ENCODE results near the gene QSOX2.

Gene QSOX2

DNA sequence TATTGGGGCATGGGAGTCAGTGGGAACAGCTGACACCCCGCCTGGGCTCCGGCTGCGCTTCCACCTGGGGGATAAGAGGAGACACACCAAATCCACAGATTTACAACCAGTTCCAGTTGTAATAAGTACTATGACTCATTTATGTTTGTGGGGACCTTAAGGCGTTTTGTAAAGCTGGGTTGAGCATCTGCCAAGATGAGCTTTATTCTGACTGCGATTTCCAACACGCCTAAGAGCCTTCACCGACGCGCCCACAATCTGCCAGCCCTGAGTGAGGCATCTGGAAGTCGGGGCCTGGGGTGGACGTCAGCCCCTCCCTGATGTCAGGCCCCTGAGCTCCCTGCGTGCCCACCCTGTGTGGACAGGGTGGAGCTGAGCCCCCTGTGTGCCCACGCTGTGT is 26.3 kb downstream of the QSOX2 start:
- DNase-seq (ENCODE audit: extremely low read depth, low read depth) = peak; percentile 30
- H3K4me3 ChIP-seq (replicated peaks; ENCODE audit: low read depth, low read length) = no peak overlapping the region
- TF ChIP-seq, protein P1, sequence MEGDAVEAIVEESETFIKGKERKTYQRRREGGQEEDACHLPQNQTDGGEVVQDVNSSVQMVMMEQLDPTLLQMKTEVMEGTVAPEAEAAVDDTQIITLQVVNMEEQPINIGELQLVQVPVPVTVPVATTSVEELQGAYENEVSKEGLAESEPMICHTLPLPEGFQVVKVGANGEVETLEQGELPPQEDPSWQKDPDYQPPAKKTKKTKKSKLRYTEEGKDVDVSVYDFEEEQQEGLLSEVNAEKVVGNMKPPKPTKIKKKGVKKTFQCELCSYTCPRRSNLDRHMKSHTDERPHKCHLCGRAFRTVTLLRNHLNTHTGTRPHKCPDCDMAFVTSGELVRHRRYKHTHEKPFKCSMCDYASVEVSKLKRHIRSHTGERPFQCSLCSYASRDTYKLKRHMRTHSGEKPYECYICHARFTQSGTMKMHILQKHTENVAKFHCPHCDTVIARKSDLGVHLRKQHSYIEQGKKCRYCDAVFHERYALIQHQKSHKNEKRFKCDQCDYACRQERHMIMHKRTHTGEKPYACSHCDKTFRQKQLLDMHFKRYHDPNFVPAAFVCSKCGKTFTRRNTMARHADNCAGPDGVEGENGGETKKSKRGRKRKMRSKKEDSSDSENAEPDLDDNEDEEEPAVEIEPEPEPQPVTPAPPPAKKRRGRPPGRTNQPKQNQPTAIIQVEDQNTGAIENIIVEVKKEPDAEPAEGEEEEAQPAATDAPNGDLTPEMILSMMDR (IDR thresholded peaks at IDR 0.05; ENCODE audit: low read depth, low read length, missing control alignments) = no peak

DNA sequence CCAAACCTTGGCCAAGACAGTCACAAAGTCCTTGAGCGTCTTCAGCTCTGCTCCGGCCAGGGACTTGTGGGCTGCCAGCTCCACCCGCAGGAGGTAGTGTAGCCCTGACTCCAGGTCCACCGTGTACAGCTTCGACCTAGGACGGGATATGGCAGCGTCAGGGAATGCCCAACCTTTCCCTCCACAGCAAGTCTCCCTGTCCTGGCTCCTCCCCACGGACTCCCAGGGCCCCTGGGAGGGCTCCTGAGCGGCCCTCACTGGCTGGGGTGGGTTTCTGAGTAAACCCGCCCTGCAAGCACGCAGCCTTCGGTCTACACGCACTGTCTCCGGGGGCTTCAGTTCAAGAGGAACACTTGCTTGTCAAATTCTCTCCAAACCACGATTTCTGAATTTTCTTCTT is 26.9 kb downstream of the QSOX2 start:
- DNase-seq (ENCODE audit: extremely low read depth, low read depth) = no peak
- TF ChIP-seq, protein P1 (IDR thresholded peaks at IDR 0.05; ENCODE audit: low read depth, low read length, missing control alignments) = no peak
- H3K4me3 ChIP-seq (replicated peaks; ENCODE audit: low read depth, low read length) = no peak overlapping the region

DNA sequence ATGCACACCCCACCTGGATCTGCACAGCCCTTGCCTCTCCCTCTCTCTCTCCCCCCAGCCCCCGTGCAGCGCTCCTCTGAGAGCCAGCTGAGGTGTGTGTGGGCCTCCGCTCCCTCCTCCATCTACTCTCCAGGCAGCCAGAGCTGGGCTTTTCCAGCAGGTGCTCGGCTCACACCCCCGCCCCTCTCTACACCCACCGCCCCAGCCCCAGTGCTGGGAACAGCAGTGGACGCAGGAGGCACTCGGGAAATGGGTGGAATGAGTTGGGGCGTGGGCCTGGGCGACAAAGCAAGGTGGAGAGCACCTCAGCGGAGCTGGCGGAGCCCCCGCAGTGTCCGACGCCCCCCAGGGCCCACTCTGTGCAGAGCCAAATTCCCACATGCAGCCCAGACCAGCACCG is 27.3 kb downstream of the QSOX2 start:
- TF ChIP-seq, protein P1 (IDR thresholded peaks at IDR 0.05; ENCODE audit: low read depth, low read length, missing control alignments) = no peak
- no peak overlapping the region for H3K4me3 ChIP-seq (replicated peaks; ENCODE audit: low read depth, low read length)
- DNase-seq (ENCODE audit: extremely low read depth, low read depth) = no peak

DNA sequence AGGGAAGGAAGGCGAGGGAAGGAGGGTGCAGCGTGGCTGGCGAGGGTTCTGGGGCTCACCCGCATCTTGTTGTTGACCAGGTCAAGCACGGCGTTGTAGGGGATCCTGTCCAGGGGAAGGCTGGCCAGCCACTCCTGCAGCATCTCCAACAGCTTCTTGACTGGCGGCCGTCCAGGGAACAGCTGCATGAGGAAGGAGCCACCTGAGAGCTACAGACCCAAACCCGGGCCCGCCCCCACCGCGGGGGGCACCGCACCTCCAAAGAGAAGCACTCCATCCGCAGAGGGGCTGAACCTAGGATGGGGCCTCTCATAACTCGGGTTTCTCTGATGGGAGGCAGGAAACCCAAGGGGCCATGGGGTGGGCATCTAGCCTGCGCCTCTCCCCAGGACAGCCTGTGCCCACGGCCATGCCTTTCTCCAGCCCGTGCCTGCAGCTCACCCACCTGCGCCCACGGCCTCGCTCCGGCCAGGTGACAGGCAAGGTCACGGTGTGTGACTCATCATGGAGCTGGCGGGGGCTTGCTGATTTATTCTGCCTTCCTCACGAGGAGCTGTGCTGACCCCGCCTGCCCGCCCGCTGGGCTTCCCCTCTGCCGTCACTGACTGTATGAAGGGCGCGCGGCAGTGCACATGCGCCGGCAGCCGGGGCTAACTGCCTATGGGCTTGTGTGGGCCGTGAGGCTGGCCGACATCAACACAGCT is 28.9 kb downstream of the QSOX2 start:
- TF ChIP-seq, protein P1 (IDR thresholded peaks at IDR 0.05; ENCODE audit: low read depth, low read length, missing control alignments) = no peak
- DNase-seq (ENCODE audit: extremely low read depth, low read depth) = no peak
- H3K4me3 ChIP-seq (replicated peaks; ENCODE audit: low read depth, low read length) = no peak overlapping the region

DNA sequence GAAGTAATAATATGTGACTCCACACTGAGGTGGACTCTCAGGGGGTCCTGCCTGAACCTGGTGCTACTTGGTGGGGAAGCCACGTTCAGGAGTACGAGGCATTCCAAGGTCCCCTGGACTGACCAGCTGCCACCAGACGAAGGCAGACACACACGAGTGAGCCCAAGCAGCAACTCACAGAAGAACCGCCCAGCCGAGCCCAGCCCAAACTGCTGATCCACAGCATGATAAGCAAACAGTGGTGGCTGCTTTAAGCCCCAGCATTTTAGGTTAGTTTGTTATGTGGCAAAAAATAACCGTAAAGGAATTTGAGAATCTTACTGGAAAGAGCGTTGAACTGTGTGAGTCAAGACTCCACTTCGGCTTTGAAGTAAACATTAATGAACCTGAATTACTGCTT is 31.9 kb downstream of the QSOX2 start:
- no peak overlapping the region for H3K4me3 ChIP-seq (replicated peaks; ENCODE audit: low read depth, low read length)
- no peak for DNase-seq (ENCODE audit: extremely low read depth, low read depth)
- TF ChIP-seq, protein P1 (IDR thresholded peaks at IDR 0.05; ENCODE audit: low read depth, low read length, missing control alignments) = no peak

DNA sequence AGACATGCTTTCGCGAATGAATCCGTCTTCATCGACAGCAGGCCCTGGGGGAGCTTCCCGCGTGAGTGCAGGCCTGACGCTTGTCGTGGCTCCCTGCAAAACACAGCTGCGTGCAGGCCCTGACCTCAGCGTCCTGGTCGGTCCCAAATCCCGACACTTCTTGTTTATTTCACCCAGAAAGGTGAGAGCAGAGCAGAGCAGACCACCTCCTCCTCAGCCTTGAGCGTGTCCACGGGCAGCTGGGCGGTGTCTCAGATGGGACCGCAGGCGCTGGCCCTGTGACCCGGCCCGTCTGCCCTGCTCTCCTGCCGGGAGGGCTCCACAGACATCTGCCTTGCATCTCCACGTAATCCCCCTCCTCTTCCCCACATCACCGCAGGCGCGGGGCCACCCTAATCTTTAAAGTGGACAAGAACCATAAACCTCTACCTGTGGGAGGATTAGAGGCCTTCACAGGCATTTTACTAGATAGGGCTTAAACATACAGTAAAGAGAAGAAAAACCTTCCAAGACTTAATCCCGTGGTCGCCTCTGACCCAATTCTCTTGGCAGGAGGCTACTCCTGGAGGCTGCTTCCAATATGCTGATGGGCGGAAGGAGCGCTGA is 33.2 kb downstream of the QSOX2 start:
- TF ChIP-seq, protein P1 (IDR thresholded peaks at IDR 0.05; ENCODE audit: low read depth, low read length, missing control alignments) = no peak
- H3K4me3 ChIP-seq (replicated peaks; ENCODE audit: low read depth, low read length) = no peak overlapping the region
- DNase-seq (ENCODE audit: extremely low read depth, low read depth) = no peak

Measured in HFF-Myc (cell line).